ENCODE data around the gene MS4A5.

GRCh38 chr11:60492488-60493009 is 63.2 kb downstream of the MS4A5 start, which contains the start of gene MS4A12:
- TF ChIP-seq POLR2A (IDR thresholded peaks at IDR 0.05) (no peak), CTCF (IDR thresholded peaks at IDR 0.05) (no peak)
